ENCODE measurements around the gene PSMD6. TPM values are rescaled to one million over a fixed set of nuclear protein-coding genes. Genes with fewer than 3 reads are reported as not detected.

PSMD6 gene
- total RNA-seq, 1 donor from 2014 or later: 65.0 TPM

GRCh38 chr3:64057231-64057630, 33.9 kb upstream of the PSMD6 start:
- H3K27me3 Mint-ChIP-seq (ENCODE audit: low read depth): no peaks in the 10 kb centered on the region
- TF ChIP-seq CTCF (IDR thresholded peaks at IDR 0.05): no peak
- no peaks in the 10 kb centered on the region for H3K36me3 Mint-ChIP-seq (ENCODE audit: low read depth)
- no peak for DNase-seq (ENCODE audit: low spot score)
- no peak overlapping the region for H3K27ac Mint-ChIP-seq (ENCODE audit: unreplicated experiment)
- H3K4me3 Mint-ChIP-seq (ENCODE audit: unreplicated experiment): no peak overlapping the region
- H3K4me1 Mint-ChIP-seq (ENCODE audit: low read depth): peaks cover 32% of the 10 kb centered on the region
- H3K9me3 Mint-ChIP-seq (ENCODE audit: low read depth): no peaks in the 10 kb centered on the region

- Mint-ChIP-seq H3K9me3 (ENCODE audit: low read depth) (no peaks in the 10 kb centered on the region), H3K4me1 (ENCODE audit: low read depth) (peaks cover 32% of the 10 kb centered on the region), H3K27me3 (ENCODE audit: low read depth) (no peaks in the 10 kb centered on the region), H3K36me3 (ENCODE audit: low read depth) (no peaks in the 10 kb centered on the region), H3K4me3 (ENCODE audit: unreplicated experiment) (no peak overlapping the region), H3K27ac (ENCODE audit: unreplicated experiment) (no peak overlapping the region)
- no peak for TF ChIP-seq CTCF (IDR thresholded peaks at IDR 0.05)
- DNase-seq (ENCODE audit: low spot score): no peak
These were observed 33.4 kb upstream of the PSMD6 start for GRCh38 chr3:64056606-64057180.

- H3K4me1 Mint-ChIP-seq (ENCODE audit: low read depth): peaks cover 27% of the 10 kb centered on the region
- H3K27me3 Mint-ChIP-seq (ENCODE audit: low read depth): no peaks in the 10 kb centered on the region
- TF ChIP-seq CTCF (IDR thresholded peaks at IDR 0.05): no peak
- H3K27ac Mint-ChIP-seq (ENCODE audit: unreplicated experiment): no peak overlapping the region
- no peak for DNase-seq (ENCODE audit: low spot score)
- H3K36me3 Mint-ChIP-seq (ENCODE audit: low read depth): no peaks in the 10 kb centered on the region
- no peak overlapping the region for H3K4me3 Mint-ChIP-seq (ENCODE audit: unreplicated experiment)
- H3K9me3 Mint-ChIP-seq (ENCODE audit: low read depth): no peaks in the 10 kb centered on the region
These were observed 31.8 kb upstream of the PSMD6 start for GRCh38 chr3:64055076-64055475.

DNA sequence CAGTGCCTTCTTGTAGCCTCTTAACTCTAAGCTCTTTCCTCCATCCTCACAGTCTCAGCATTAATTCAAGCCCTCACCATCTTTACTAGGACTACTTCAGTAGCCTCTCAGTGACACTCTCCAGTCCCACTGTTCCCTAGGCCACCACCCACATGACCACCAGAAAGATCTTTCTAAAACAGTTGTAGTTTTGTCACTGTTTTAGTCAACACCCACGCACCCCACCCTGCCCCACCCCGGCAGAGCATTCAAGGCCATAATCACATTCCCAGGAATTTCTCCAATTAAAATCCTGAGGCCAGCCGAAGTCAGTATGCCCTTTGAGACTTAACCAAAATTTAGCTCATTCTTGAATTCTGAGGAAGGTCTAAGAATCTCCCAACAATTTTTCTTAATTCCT, 31.2 kb upstream of the PSMD6 start:
- Mint-ChIP-seq H3K27ac (ENCODE audit: unreplicated experiment) (no peak overlapping the region), H3K27me3 (ENCODE audit: low read depth) (no peaks in the 10 kb centered on the region), H3K4me1 (ENCODE audit: low read depth) (peaks cover 21% of the 10 kb centered on the region), H3K4me3 (ENCODE audit: unreplicated experiment) (no peak overlapping the region), H3K36me3 (ENCODE audit: low read depth) (no peaks in the 10 kb centered on the region), H3K9me3 (ENCODE audit: low read depth) (no peaks in the 10 kb centered on the region)
- no peak for TF ChIP-seq CTCF (IDR thresholded peaks at IDR 0.05)
- no peak for DNase-seq (ENCODE audit: low spot score)

DNA sequence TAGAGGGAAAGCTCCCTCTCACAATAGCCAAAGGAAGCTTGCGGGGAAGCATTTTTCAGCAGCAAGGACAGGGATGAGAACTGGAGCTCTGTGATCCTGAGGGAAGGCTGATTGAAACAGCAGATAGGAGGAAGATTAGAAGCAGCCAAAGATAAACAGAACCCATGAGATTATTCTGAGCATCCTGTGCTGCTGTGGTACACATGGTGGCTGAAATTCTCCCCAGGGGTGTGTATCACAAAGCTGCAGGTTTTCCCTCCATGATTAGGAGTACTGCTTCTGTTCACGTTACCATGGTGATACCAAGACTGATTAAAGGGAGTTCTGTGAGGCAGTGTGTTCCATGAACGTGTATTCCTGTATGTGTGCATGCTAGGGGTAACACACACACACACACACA, 30.3 kb upstream of the PSMD6 start:
- H3K4me3 Mint-ChIP-seq (ENCODE audit: unreplicated experiment): no peak overlapping the region
- DNase-seq (ENCODE audit: low spot score): no peak
- H3K36me3 Mint-ChIP-seq (ENCODE audit: low read depth): no peaks in the 10 kb centered on the region
- H3K27ac Mint-ChIP-seq (ENCODE audit: unreplicated experiment): no peak overlapping the region
- peaks cover 14% of the 10 kb centered on the region for H3K4me1 Mint-ChIP-seq (ENCODE audit: low read depth)
- H3K9me3 Mint-ChIP-seq (ENCODE audit: low read depth): no peaks in the 10 kb centered on the region
- no peaks in the 10 kb centered on the region for H3K27me3 Mint-ChIP-seq (ENCODE audit: low read depth)
- no peak for TF ChIP-seq CTCF (IDR thresholded peaks at IDR 0.05)

Data from chondrocyte (in vitro differentiated cells).